ENCODE results near the gene APP. TPM values are rescaled to one million over a fixed set of nuclear protein-coding genes. Genes with fewer than 3 reads are reported as not detected.
"Not testable (repeated sequence)": the region's sequence is repeated elsewhere in the genome, so short reads cannot be mapped to it uniquely, and the experiment has no call there.

APP gene
- total RNA-seq, 1 experiment from 2014 or later: 472 TPM

GRCh38 chr21:25929856-25930520, 240.6 kb downstream of the APP start:
- Mint-ChIP-seq H3K27me3 (ENCODE audit: insufficient read depth, unreplicated experiment) (no peaks in the 10 kb centered on the region), H3K9me3 (ENCODE audit: unreplicated experiment) (no peaks in the 10 kb centered on the region), H3K36me3 (ENCODE audit: insufficient read depth, unreplicated experiment) (peaks cover 11% of the 10 kb centered on the region), H3K4me1 (ENCODE audit: insufficient read depth, unreplicated experiment) (peaks cover 10% of the 10 kb centered on the region), H3K27ac (ENCODE audit: low read depth, unreplicated experiment) (no peak overlapping the region), H3K4me3 (ENCODE audit: unreplicated experiment) (no peak overlapping the region)
- BruUV-seq (replicated peaks): no TSS peak
- CTCF ChIA-PET: no interaction called here
- POLR2A ChIA-PET: interaction anchor here (0.6 to 0.8 kb wide), 3 partner anchors 11 to 229 kb away, joined by 3 to 4 read pairs (median 3); no protein-coding TSS in a partner anchor
- intact Hi-C loops (cut with micrococcal nuclease): no loop called here
- no peak for DNase-seq (ENCODE audit: unreplicated experiment)
- no peak for TF ChIP-seq CTCF (IDR thresholded peaks at IDR 0.05; ENCODE audit: unreplicated experiment)

DNA sequence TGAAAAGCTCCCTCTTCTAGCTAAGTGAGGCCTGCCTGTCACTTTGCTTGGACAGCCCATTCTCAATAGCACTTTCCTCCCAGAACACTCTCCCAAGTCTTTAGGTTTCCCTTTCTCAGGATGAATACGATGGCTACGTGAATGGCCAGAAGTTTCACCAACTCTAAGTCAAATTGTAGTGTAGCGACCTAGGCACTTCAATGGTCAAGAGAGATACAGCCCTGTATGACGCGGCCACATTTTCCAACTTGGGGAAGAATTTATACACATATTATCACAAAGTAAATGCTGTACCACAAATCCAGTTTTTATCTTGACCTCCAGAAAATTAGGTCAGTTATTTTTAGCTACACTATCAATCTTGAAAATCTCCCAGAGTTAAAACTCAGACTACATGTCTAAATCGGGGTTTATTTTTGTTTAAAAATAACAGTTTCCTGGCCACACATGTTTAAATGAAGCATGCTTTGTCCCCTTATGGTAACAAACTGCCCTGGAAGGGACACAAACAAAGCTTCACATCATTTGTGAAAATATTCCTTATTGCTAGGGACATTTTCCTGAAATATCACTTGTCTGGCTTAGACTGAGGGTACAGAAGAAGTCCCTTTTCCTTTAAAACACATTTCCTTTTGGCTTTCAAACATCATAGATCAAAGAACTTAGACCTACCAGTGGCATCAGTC, 243.2 kb downstream of the APP start:
- CTCF ChIA-PET: interaction anchor here (0.5 to 0.6 kb wide), 3 partner anchors 20 to 825 kb away, joined by 3 to 6 read pairs (median 3); no protein-coding TSS in a partner anchor

DNA sequence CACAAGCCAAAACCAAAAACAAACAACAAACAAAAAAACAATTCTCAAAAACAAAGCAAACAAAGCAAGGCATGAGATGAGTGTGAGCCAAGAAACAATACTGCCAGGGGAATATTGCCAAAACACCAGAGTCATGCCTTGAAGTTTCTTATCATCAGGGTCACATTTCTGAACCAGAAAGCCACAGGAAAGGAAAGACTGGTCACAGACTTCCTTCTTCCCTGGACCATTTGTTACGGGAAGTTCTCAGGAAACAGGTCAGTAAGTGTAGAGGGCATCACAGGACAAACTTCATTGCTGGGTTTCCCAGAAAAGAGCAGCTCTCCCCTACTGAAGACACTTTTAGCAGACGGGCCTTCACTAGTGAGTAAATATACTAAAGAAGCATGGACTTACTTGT, 244.6 kb downstream of the APP start:
- Mint-ChIP-seq H3K36me3 (ENCODE audit: insufficient read depth, unreplicated experiment) (peaks cover 6% of the 10 kb centered on the region), H3K4me1 (ENCODE audit: insufficient read depth, unreplicated experiment) (no peaks in the 10 kb centered on the region), H3K9me3 (ENCODE audit: unreplicated experiment) (no peaks in the 10 kb centered on the region), H3K4me3 (ENCODE audit: unreplicated experiment) (no peak overlapping the region), H3K27ac (ENCODE audit: low read depth, unreplicated experiment) (no peak overlapping the region), H3K27me3 (ENCODE audit: insufficient read depth, unreplicated experiment) (no peaks in the 10 kb centered on the region)
- ChIA-PET POLR2A (no interaction called here), CTCF (no interaction called here)
- BruUV-seq (replicated peaks): no TSS peak
- intact Hi-C loops (cut with micrococcal nuclease): no loop called here
- no peak for TF ChIP-seq CTCF (IDR thresholded peaks at IDR 0.05; ENCODE audit: unreplicated experiment)
- no peak for DNase-seq (ENCODE audit: unreplicated experiment)

More for the DNA sequence above, 243.2 kb downstream of the APP start:
- intact Hi-C loops (cut with micrococcal nuclease): no loop called here
- no TSS peak for BruUV-seq (replicated peaks)
- no peak overlapping the region for H3K4me3 Mint-ChIP-seq (ENCODE audit: unreplicated experiment)
- peaks cover 14% of the 10 kb centered on the region for H3K36me3 Mint-ChIP-seq (ENCODE audit: insufficient read depth, unreplicated experiment)
- no peaks in the 10 kb centered on the region for H3K9me3 Mint-ChIP-seq (ENCODE audit: unreplicated experiment)
- POLR2A ChIA-PET: interaction anchor here (0.6 to 1.2 kb wide), 3 partner anchors 10 to 1624 kb away, joined by 3 read pairs; no protein-coding TSS in a partner anchor
- H3K4me1 Mint-ChIP-seq (ENCODE audit: insufficient read depth, unreplicated experiment): no peaks in the 10 kb centered on the region
- TF ChIP-seq CTCF (IDR thresholded peaks at IDR 0.05; ENCODE audit: unreplicated experiment): no peak
- H3K27ac Mint-ChIP-seq (ENCODE audit: low read depth, unreplicated experiment): no peak overlapping the region
- DNase-seq (ENCODE audit: unreplicated experiment): no peak
- H3K27me3 Mint-ChIP-seq (ENCODE audit: insufficient read depth, unreplicated experiment): no peaks in the 10 kb centered on the region

DNA sequence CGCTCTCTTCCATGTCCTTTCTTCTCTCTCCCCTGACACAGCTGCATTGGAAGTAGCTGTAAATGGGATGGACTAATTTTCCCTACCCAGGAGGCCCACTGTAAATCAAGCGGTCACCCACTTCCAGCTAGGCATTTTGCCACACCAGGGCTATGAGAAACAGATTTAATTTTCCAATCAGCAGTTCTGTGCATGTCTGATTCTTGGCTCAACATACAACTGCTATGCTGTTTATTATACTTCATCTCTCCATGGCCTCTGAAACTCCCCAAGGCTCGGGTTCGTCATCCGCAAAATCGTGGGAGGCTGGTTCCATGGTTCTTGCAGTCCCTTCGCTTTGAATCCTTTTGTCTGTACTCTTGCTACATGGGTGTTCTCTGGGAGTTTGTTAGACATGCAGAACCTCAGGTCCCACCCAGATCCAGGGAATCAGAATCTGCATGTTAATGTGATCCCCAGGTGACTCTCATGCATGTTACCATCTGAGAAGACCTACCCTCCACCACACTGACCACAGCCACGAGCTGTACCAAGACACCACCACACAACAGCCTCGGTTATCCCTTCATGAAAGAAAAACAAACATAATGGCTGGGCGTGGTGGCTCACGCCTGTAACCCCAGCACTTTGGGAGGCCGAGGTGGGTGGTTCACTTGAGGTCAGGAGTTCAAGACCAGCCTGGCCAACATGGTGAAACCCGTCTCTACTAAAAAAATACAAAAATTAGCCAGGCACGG, 245.3 kb downstream of the APP start:
- no peaks in the 10 kb centered on the region for H3K27me3 Mint-ChIP-seq (ENCODE audit: insufficient read depth, unreplicated experiment)
- no peak for TF ChIP-seq CTCF (IDR thresholded peaks at IDR 0.05; ENCODE audit: unreplicated experiment)
- peaks cover 6% of the 10 kb centered on the region for H3K36me3 Mint-ChIP-seq (ENCODE audit: insufficient read depth, unreplicated experiment)
- H3K9me3 Mint-ChIP-seq (ENCODE audit: unreplicated experiment): no peaks in the 10 kb centered on the region
- intact Hi-C loops (cut with micrococcal nuclease): no loop called here
- H3K27ac Mint-ChIP-seq (ENCODE audit: low read depth, unreplicated experiment): no peak overlapping the region
- H3K4me1 Mint-ChIP-seq (ENCODE audit: insufficient read depth, unreplicated experiment): no peaks in the 10 kb centered on the region
- H3K4me3 Mint-ChIP-seq (ENCODE audit: unreplicated experiment): no peak overlapping the region
- DNase-seq (ENCODE audit: unreplicated experiment): no peak
- POLR2A ChIA-PET: no interaction called here
- no TSS peak for BruUV-seq (replicated peaks)
- CTCF ChIA-PET: interaction anchor here (0.6 kb wide), 1 partner anchor 50 kb away, joined by 3 read pairs; no protein-coding TSS in a partner anchor

- H3K27me3 Mint-ChIP-seq (ENCODE audit: insufficient read depth, unreplicated experiment); H3K4me3 Mint-ChIP-seq (ENCODE audit: unreplicated experiment); H3K9me3 Mint-ChIP-seq (ENCODE audit: unreplicated experiment); intact Hi-C loops (cut with micrococcal nuclease); CTCF ChIA-PET; BruUV-seq (replicated peaks); H3K27ac Mint-ChIP-seq (ENCODE audit: low read depth, unreplicated experiment); H3K4me1 Mint-ChIP-seq (ENCODE audit: insufficient read depth, unreplicated experiment); DNase-seq (ENCODE audit: unreplicated experiment); H3K36me3 Mint-ChIP-seq (ENCODE audit: insufficient read depth, unreplicated experiment): not testable (repeated sequence)
- POLR2A ChIA-PET: interaction anchor here (1.0 kb wide), 1 partner anchor 10 kb away, joined by 3 read pairs; no protein-coding TSS in a partner anchor
Observed at GRCh38 chr21:25918152-25918551, 252.4 kb downstream of the APP start.
